ENCODE results near the gene EXOSC3. TPM values are rescaled to one million over a fixed set of nuclear protein-coding genes. Genes with fewer than 3 reads are reported as not detected.
"Not testable (repeated sequence)": the region's sequence is repeated elsewhere in the genome, so short reads cannot be mapped to it uniquely, and the experiment has no call there.

Gene EXOSC3
- total RNA-seq, 4 donors from 2014 or later: 32.0 to 52.0 (median 43.0) TPM

GRCh38 chr9:37812773-37813379, 28.0 kb upstream of the EXOSC3 start:
- peaks cover 0 to 3% (median 0%) of the 10 kb centered on the region in 4 donors for H3K4me1 ChIP-seq
- intact Hi-C loops (cut with DNase I): no loop called here
- H3K36me3 ChIP-seq: peaks cover 0 to 2% (median 0%) of the 10 kb centered on the region in 4 donors
- no peaks in the 10 kb centered on the region for H3K27me3 ChIP-seq
- H3K4me3 ChIP-seq: no peak overlapping the region
- H3K9me3 ChIP-seq: no peaks in the 10 kb centered on the region
- WGBS: 91% methylated on average over 5 of the region's 5 CpGs
- no peak overlapping the region for H3K27ac ChIP-seq (replicated peaks in 1 of 4)
- no peak for DNase-seq (ENCODE audit: extremely low spot score)
- TF ChIP-seq POLR2AphosphoS5 (IDR thresholded peaks at IDR 0.05) (no peak), POLR2A (IDR thresholded peaks at IDR 0.05; ENCODE audit: low read depth) (no peak), EP300 (IDR thresholded peaks at IDR 0.05) (no peak)
- TF ChIP-seq, protein P1, sequence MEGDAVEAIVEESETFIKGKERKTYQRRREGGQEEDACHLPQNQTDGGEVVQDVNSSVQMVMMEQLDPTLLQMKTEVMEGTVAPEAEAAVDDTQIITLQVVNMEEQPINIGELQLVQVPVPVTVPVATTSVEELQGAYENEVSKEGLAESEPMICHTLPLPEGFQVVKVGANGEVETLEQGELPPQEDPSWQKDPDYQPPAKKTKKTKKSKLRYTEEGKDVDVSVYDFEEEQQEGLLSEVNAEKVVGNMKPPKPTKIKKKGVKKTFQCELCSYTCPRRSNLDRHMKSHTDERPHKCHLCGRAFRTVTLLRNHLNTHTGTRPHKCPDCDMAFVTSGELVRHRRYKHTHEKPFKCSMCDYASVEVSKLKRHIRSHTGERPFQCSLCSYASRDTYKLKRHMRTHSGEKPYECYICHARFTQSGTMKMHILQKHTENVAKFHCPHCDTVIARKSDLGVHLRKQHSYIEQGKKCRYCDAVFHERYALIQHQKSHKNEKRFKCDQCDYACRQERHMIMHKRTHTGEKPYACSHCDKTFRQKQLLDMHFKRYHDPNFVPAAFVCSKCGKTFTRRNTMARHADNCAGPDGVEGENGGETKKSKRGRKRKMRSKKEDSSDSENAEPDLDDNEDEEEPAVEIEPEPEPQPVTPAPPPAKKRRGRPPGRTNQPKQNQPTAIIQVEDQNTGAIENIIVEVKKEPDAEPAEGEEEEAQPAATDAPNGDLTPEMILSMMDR (IDR thresholded peaks at IDR 0.05): no peak

- H3K4me1 ChIP-seq: peaks cover 0 to 5% (median 0%) of the 10 kb centered on the region in 4 donors
- TF ChIP-seq EP300 (IDR thresholded peaks at IDR 0.05): no peak
- TF ChIP-seq POLR2AphosphoS5 (IDR thresholded peaks at IDR 0.05): no peak
- no peak for TF ChIP-seq POLR2A (IDR thresholded peaks at IDR 0.05; ENCODE audit: low read depth)
- TF ChIP-seq, protein P1 (IDR thresholded peaks at IDR 0.05): no peak
- H3K9me3 ChIP-seq: no peaks in the 10 kb centered on the region
- H3K27me3 ChIP-seq: no peaks in the 10 kb centered on the region
- no peak for DNase-seq (ENCODE audit: extremely low spot score)
- WGBS: 98% methylated on average over 6 of the region's 6 CpGs
- peaks cover 0 to 5% (median 0%) of the 10 kb centered on the region in 4 donors for H3K36me3 ChIP-seq
- intact Hi-C loops (cut with DNase I): no loop called here
- no peak overlapping the region for H3K4me3 ChIP-seq
- H3K27ac ChIP-seq (replicated peaks in 1 of 4): no peak overlapping the region
Measured at GRCh38 chr9:37811906-37812476, 27.1 kb upstream of the EXOSC3 start.

GRCh38 chr9:37809676-37810075, 24.8 kb upstream of the EXOSC3 start:
- H3K27ac ChIP-seq (replicated peaks in 1 of 4); intact Hi-C loops (cut with DNase I); DNase-seq (ENCODE audit: extremely low spot score); H3K9me3 ChIP-seq; H3K27me3 ChIP-seq; H3K4me3 ChIP-seq; H3K36me3 ChIP-seq: not testable (repeated sequence)
- 95% methylated on average over 15 of the region's 15 CpGs for WGBS
- peaks cover 0 to 16% (median 7%) of the 10 kb centered on the region in 4 donors for H3K4me1 ChIP-seq

DNA sequence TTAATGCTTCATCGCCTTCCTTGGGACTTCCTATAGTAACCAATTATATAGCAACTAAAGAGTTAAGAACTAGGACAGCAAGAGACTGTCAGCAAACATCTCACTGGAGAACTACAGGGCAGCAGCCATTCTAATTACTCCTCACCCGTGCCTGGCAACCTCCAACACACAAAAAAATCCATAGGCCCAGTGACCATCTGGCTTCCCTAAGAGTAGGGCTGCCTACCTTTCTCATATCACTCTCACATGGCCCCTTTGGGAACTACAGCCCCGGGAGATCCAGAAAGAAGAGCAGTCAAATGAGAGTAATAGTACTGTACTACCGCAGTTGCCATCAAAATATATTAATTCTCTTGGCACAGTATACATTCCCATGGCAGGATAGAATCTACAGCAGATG, 21.4 kb upstream of the EXOSC3 start:
- intact Hi-C loops (cut with DNase I): no loop called here
- WGBS: 77% methylated on average over 4 of the region's 4 CpGs
- Histone ChIP-seq H3K4me3 (no peak overlapping the region), H3K27ac (replicated peaks in 1 of 4) (no peak overlapping the region), H3K27me3 (no peaks in the 10 kb centered on the region), H3K9me3 (no peaks in the 10 kb centered on the region), H3K4me1 (peaks cover 20 to 50% (median 32%) of the 10 kb centered on the region in 4 donors), H3K36me3 (peaks cover 0 to 5% (median 0%) of the 10 kb centered on the region in 4 donors)
- TF ChIP-seq POLR2A (IDR thresholded peaks at IDR 0.05; ENCODE audit: low read depth) (no peak), EP300 (IDR thresholded peaks at IDR 0.05) (no peak), POLR2AphosphoS5 (IDR thresholded peaks at IDR 0.05) (no peak)
- TF ChIP-seq, protein P1 (IDR thresholded peaks at IDR 0.05): no peak
- DNase-seq (ENCODE audit: extremely low spot score): no peak

DNA sequence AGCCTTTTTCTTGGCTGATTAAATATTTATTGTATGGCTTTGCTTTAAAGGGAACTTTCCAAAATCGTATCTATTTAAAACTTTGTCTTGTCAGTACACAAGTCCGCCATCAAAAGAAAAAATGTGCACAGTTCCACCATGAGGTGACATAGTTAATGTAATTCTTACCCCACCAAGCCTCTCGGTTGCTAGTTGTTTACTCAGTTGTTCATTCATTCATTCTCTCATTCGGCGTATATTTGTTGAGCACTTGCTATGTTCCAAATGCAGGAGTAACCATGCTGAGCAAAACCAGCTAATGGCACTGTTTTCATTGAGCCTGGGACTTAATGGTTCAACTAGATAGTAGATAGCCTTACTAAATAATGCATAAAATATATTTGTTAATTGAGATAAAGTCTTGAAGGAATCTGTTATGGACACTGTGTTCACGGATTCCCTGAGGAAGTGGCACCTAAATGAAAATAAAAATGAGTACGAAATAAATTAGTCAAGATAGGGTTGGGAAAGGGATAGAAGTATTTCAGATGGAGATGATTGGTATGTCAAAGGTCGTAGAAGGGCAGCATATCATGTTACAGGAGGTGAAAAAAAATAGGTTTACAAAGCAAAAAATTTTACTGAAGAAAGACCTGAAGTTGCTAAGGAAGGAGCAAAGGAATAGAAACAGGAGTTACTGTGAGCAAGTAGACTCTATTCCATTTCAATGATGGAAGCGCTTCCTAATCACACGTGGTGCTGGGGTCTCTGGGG, 17.3 kb upstream of the EXOSC3 start:
- Histone ChIP-seq H3K4me3 (peak overlapping the region; percentile 80 to 95 (median 93)), H3K27ac (replicated peaks in 1 of 4) (peak overlapping the region in 2 of 4 donors; percentile 90 to 93), H3K36me3 (no peaks in the 10 kb centered on the region), H3K27me3 (no peaks in the 10 kb centered on the region), H3K4me1 (peaks cover 27 to 64% (median 40%) of the 10 kb centered on the region in 4 donors), H3K9me3 (no peaks in the 10 kb centered on the region)
- no peak for TF ChIP-seq POLR2A (IDR thresholded peaks at IDR 0.05; ENCODE audit: low read depth)
- TF ChIP-seq, protein P1 (IDR thresholded peaks at IDR 0.05): no peak
- no peak for TF ChIP-seq EP300 (IDR thresholded peaks at IDR 0.05)
- no peak for TF ChIP-seq POLR2AphosphoS5 (IDR thresholded peaks at IDR 0.05)
- no peak for DNase-seq (ENCODE audit: extremely low spot score)
- 56% methylated on average over 10 of the region's 10 CpGs for WGBS
- intact Hi-C loops (cut with DNase I): loop anchor here (2.0 kb wide), 1 partner anchor 17 kb away; the partner anchor contains the start of gene EXOSC3

Measured in esophagus muscularis mucosa (tissue), 4 donors.